ENCODE measurements around the gene RELL2.

RELL2 gene

DNA sequence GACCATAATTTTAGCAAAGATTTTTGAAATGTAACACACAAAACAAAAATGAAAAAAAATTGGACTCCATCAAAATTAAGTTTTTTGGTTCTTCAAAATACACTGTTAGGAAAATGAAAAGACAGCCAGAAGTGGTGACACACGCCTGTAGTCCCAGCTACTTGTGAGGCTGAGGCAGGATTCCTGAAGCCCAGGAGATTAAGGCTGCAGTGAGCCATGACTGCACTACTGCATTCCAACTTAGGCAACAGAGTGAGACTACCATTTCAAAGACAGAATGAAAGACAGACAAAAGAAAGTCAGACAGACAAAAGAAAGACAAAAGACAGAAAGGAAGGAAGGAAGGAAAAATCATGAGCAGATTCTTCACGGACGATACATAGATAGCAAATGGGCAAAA is 25.5 kb upstream of the RELL2 start:
- TF ChIP-seq, protein P1, sequence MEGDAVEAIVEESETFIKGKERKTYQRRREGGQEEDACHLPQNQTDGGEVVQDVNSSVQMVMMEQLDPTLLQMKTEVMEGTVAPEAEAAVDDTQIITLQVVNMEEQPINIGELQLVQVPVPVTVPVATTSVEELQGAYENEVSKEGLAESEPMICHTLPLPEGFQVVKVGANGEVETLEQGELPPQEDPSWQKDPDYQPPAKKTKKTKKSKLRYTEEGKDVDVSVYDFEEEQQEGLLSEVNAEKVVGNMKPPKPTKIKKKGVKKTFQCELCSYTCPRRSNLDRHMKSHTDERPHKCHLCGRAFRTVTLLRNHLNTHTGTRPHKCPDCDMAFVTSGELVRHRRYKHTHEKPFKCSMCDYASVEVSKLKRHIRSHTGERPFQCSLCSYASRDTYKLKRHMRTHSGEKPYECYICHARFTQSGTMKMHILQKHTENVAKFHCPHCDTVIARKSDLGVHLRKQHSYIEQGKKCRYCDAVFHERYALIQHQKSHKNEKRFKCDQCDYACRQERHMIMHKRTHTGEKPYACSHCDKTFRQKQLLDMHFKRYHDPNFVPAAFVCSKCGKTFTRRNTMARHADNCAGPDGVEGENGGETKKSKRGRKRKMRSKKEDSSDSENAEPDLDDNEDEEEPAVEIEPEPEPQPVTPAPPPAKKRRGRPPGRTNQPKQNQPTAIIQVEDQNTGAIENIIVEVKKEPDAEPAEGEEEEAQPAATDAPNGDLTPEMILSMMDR (IDR thresholded peaks at IDR 0.05): no peak
- no peak for TF ChIP-seq ZFX (IDR thresholded peaks at IDR 0.05; ENCODE audit: borderline replicate concordance)
- no peak overlapping the region for H3K27ac ChIP-seq

DNA sequence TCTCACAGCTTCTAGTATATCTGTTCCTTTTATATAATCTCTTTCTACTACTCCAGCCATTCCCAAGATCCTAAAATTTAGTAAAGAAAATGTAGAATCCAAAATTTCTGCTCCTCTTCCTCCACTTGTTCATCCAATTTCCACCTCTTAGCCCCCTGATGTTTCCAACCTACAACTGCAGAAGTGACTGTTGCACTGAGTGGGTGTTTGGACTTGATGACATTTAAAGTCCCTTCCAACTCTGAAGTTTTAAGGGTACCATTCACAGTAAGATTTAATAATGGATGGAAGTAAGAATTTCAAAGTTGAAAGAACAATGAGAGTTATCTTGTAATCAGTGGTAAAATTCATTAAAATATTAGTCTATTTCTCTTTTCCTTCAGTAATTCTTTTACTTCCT is 23.5 kb upstream of the RELL2 start:
- no peak overlapping the region for H3K27ac ChIP-seq
- no peak for TF ChIP-seq ZFX (IDR thresholded peaks at IDR 0.05; ENCODE audit: borderline replicate concordance)
- TF ChIP-seq, protein P1 (IDR thresholded peaks at IDR 0.05): no peak

GRCh38 chr5:141615991-141616720 is 20.6 kb upstream of the RELL2 start:
- no peak for TF ChIP-seq ZFX (IDR thresholded peaks at IDR 0.05; ENCODE audit: borderline replicate concordance)
- TF ChIP-seq, protein P1 (IDR thresholded peaks at IDR 0.05): no peak
- no peak overlapping the region for H3K27ac ChIP-seq

- TF ChIP-seq, protein P1 (IDR thresholded peaks at IDR 0.05): no peak
- TF ChIP-seq ZFX (IDR thresholded peaks at IDR 0.05; ENCODE audit: borderline replicate concordance): no peak
- H3K27ac ChIP-seq: peak overlapping the region; percentile 96
These were observed 19.7 kb upstream of the RELL2 start for GRCh38 chr5:141617128-141617527.

DNA sequence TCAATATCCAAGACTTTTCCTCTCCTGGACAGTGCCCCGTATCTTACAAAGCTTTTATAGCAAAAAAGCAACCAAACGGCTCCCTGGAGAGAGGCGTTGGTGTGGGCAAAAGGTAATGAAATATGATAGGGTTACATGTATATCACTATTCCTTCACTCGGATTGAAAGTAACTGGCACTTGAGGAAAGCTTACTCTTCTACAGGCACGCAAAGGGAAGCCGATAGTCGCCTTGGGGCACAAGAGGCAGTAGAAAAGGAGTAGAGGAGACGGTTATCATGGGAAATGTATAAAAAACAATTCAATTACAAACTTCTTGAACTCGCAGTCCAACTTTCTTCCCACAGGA is 19.1 kb upstream of the RELL2 start:
- peak overlapping the region; percentile 96 for H3K27ac ChIP-seq
- TF ChIP-seq ZFX (IDR thresholded peaks at IDR 0.05; ENCODE audit: borderline replicate concordance): no peak
- TF ChIP-seq, protein P1 (IDR thresholded peaks at IDR 0.05): no peak

GRCh38 chr5:141618030-141618803 is 18.6 kb upstream of the RELL2 start:
- peak overlapping the region; percentile 96 for H3K27ac ChIP-seq
- TF ChIP-seq, protein P1 (IDR thresholded peaks at IDR 0.05): no peak
- TF ChIP-seq ZFX (IDR thresholded peaks at IDR 0.05; ENCODE audit: borderline replicate concordance): no peak

All from 22Rv1 (cell line).